Limb (tissue), 2 donors: ENCODE data around the gene ADRA2B.

ENCODE experiments used
- DNase-seq, 2 donors: peaks; one replicate each; pipeline ENCODE4 v3.0.0-alpha.2; 2016; ENCODE audit errors: extremely low spot score in 2 of 2

Gene ADRA2B

DNA sequence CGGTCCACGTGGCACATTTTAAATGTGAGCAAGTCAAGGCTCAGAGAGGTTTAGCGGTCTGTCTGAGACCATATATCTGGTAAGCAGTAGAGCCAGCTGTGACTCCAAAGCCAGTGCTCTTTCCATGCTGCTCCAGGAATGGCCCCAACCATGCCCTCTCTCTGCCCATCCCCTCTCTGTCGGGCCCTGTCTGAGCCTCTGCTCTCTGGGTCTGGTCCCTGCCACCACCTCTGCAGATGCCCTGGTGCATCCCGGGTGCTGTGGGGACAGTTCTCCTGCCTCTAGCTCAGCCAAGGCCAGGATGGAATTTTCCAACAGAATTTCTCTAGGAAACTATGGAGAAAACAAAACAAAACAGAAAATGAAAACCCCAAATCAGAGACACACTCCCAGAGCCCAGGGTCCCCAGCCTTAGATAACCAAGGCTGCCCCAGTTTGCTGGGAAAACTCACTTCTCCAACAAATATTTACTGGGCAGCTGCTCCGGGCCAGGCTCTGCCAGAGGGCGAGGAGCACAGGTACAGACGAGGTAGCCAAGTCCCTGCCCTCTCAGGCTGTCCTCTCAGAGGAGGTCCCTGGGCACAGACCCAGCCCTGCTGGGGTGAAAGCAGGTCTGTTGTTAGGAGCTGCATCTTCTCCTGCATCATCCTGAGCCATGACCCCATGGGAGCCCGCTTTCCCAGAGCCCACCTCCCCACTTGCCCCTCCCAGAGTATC, 9.2 kb downstream of the ADRA2B start:
- DNase-seq, result no peak

DNA sequence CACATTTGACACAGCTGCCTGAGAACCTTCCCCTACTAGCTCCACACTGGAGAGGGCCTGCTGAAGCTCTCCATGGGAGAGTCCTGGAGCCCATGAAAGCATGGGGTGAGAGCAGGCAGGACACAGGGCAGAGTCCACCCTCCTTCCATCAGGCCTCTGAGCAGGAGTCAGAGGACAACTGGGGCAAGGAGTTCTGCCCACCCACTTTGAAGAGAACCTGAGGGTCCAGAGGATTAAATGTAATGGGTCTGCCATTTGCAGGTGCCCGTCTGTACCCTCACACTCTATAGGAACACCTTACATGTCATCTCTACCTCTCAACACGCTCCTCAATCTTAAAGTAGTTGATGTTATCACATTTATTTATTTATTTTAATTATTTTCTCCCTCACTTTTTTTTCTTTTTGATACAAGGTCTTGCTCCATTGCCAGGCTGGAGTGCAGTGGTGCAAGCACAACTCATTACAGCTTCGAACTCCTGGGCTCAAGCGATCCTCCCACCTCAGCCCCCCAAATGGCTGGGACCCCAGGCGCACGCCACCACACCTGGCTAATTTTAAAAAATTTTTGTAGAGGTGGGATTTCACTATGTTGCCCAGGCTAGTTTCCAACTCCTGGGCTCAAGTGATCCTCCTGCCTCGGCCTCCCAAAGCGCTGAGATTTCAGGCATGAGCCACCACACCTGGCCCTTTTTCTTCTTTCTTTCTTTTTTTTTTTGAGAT, 10.2 kb downstream of the ADRA2B start:
- DNase-seq, result peak in 1 of 2 donors; percentile 10

DNA sequence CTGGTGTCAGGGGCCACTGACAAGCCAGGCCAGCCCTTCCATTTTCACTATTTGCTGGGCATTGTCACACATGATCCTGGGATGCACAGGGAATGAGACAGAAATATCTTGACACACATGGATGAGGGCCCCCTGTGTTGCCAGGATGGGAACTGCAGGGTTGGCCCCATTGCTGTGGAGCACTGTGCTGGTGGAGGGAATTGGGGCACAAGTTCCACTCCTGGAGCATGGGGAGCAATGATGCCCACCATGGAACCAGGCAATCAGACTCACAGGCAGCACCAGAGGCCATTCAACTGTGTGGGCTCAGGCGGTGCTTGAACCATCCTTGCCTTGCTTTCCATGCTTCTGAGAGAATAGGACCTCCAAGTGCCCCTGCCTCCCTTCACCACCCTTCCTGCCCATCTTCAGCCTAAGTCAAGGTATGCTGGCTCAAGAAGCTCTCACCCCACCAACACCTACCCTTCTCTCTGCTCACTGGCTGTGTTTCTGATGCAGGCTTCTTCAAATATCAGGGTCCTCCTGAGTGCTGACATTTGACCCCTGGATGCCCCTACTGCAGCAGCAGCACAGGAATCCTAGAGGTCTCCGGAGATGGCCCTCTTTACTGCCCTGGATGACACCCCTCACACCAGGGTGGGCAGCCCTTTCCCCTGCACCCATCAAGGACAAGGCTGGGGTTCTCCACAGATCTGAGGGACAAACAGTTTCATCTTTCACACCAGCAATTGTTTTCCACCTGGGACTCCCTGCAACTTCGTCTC, 11.0 kb downstream of the ADRA2B start:
- DNase-seq, result peak in 1 of 2 donors; percentile 12

- DNase-seq, result peak in 1 of 2 donors; percentile 20
Observed at GRCh38 chr2:96104487-96104861, 11.9 kb downstream of the ADRA2B start.

DNA sequence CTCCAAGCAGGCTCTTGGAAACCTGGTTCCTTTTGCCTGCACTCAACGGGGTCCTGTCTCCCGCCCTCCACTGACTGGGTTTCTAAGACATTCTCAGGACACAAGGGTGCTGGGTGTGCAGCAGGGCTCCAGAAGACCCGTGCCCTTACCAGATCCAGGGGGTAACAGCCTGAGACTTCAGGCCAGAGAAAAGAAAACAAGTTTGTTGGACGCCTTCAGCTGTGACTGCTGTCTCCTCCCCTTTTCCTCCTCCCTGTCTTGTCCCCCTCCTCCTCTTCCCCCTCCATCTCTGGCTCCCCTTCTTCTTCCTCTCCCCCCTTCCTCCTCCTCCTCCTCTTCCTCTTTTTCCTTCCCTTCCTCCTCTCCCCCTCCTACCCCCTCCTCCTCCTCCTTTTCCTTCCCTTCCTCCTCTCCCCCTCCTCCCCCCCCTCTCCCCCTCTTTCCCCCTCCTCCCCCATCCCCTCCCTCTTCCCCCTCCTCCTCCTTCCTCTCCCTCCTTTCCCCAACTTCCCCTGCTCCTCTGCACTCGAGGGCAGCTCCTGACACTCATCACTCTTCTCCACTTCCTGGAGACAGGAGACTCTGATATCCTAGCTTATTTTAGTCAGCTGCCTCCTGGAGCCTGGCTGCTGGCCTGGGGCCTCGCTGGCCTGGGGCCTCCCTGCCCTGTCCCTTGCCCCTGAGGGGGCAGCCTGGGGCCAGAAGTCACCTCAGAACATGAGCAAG, 12.4 kb downstream of the ADRA2B start:
- peak in 1 of 2 donors; percentile 24 for DNase-seq

- DNase-seq, result no peak
Observed at GRCh38 chr2:96103187-96103601, 13.2 kb downstream of the ADRA2B start.

- DNase-seq, result peak in 1 of 2 donors; percentile 21
Observed at GRCh38 chr2:96102596-96103186, 13.7 kb downstream of the ADRA2B start.

DNA sequence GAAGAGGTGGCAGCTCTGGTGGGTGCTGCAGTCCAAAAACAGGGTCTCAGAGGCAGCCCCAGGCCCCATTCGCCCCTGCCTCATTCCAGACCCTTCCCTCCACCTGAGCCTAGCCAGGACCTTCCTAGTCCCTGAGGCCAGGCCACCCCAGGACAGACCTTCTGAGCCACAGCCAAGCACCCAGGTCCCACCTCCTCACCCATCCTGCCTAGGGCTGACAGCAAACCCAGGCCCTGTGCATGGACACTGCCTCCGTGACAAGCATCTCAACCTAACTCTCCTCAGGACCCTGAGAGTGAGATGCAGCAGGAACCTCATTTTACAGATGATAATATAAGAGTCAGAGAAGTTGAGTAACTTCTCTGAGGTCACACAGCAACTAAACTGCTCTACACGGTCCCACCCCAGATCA, 15.5 kb downstream of the ADRA2B start:
- DNase-seq, result peak in 1 of 2 donors; percentile 14

DNA sequence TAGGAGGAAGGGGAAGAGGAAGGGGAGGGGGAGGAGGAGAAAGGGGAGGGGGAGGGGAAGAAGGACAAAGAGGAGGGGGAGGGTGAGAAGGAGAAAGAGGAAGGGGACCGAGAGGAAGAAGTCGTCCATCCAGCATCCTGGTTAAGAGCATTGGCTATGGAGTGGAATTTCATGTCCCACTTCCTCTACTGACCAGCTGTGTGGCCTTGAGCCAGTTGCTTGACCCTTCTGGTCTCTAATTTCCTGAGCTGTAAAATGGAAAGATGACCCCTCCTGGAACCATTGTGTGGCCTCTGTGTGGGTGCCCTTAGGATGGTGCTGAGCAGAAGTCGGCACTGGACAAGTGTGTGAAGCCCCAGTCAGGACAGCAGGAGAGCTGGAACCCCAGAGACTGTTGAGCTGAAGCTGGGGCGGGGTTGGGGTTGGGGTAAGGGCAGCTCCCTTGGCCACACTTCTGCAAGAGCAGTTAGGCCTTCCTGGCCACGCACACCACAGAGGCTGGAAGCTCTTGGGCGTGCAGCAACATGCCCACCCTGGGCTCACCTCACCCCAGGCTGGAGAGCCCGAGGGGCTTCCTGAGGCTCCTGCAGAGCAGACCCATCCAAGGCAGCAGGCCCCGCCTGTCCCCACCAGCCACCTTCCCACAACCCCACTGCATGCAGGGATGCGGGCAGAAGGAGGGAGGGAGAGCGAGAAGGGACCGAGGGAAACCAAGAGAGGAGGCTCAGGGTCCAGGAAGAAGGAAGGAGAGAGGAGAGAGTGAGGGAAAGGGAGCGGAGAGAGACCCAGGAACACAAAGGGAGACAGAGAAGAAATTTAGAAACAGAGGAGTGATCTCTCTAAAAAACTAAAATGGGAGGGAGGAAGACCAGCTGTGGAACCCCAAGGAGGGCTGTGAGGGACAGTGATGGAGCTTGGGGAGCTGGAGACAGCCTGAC, 16.2 kb downstream of the ADRA2B start:
- peak in 1 of 2 donors; percentile 19 for DNase-seq

- DNase-seq, result peak in 1 of 2 donors; percentile 23
Observed at GRCh38 chr2:96098900-96099590, 17.3 kb downstream of the ADRA2B start.

DNA sequence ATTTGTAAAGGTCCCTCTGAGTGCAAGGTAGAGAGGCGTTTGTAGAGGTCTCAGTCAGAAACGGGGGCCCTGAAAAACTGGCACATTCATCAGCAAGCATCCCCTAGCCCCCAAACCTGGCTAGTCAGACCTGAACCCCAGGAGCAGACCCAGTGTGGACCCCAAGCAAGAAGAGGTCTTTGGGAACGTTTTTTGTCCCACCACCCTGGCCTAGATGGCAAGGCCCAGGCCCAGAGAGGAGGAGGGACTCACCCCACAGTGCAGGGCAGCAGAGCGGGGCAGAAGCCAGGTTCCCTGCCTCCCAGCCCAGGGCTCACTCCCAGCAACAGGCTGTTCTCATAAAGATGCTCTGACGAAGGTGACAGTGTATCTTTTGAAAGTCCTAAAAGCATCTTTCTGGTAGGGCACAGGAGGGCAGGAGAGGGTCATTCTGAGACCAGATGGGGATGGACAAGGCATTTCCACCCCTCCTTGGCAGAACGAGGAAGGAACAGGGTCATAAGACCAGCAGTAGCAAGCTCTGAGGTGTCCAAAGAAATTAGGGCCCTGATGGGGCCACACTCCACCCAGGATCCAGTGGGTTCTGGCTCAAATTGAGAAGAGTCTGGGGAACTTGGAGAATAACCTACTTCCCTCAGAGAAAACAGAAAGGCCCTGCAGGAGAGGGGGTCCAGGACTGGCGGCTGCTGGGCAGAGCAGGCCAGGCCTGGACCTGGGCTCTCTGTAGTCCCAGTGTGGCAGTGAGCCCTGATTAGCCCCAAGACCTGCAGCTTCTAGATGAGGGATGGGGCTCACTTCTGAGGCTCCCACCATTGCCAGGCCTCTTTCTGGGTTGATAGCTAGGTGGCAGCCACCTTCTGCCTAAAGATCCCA, 18.2 kb downstream of the ADRA2B start:
- peak in 1 of 2 donors; percentile 12 for DNase-seq

- no peak for DNase-seq
Observed at GRCh38 chr2:96097441-96097840, 18.9 kb downstream of the ADRA2B start.

- no peak for DNase-seq
Observed at GRCh38 chr2:96095116-96095636, 21.2 kb downstream of the ADRA2B start.

DNA sequence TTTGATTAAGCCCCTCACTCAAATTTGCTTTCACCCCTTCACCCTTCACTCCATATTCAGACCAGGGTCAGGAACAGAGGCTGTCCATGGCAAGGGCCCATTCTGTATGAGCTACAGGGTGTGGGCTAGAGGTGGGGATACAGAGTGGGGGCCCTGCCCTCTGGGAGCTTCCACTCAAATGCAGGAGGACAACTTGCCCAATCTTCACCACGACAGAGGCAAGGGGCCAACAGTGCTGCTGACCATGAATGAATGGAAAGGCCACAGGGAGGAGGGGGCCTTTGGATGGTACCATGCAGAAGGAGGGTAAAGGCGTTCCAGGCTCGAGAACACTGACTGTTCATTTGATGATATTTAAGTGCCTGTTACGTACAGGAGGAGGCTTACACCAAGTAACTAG, 22.8 kb downstream of the ADRA2B start:
- DNase-seq, result peak in 1 of 2 donors; percentile 9

GRCh38 chr2:96092951-96093350, 23.4 kb downstream of the ADRA2B start:
- DNase-seq, result peak in 1 of 2 donors; percentile 7

DNA sequence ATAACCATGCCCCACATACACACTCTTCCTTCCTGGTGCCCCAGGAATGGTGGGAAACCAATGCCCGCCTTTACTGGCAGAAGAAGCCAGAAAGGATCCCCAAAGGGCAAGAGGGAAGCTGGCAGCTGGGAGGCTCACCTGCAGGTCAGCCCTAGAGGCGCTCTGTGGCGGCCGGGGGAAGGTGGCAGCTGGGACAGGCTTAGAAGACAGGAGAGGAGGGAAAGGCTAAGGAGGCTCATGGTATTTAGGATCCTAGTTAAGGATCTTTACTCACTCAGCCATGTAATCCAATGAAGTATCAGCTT, 23.8 kb downstream of the ADRA2B start:
- DNase-seq, result no peak

DNA sequence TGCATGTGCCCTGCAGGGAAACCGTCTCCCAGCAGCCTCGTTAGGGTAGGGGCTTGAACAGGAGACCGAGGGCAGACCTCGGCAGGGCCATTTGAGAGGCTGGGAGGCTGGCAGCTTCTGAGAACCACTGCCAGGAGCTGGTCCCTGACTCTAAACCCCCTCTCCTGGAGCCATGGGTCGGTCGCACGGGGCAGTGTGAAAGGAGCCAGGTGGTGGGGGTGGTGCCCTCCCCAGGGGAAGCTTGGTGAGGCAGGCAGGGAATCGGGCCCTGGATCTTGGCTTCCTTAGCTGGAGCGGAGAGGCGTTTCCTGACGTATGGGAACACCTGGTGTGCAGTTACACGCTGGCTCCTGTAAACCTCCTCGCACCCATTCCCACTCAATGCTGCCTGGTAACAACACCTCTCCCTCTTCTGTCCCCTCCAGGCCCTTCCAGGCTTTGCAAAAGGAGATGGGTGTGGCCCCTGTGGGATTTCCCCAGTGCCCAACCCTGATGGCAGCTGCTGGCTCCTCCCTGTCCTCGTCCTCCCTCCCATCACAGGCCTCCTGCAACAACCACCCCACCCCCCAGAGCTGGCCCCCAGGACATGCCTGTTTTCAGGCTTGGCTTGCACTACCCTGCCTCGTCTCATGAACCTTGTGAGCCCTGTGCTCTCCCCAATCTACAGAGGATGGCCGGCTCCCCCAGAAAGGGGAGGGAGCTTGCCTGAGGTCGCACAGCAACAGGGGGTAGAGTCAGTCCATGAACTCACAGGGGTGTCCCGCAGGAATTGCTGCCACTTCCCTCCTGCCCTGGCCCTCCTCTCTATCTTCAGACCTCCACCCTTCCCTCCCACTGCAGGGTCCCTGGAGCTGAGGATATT, 24.4 kb downstream of the ADRA2B start:
- peak in 1 of 2 donors; percentile 38 for DNase-seq
